A549 (cell line): Measurements from ENCODE around the gene SLC17A9. TPM values are rescaled to one million over a fixed set of nuclear protein-coding genes. Genes with fewer than 3 reads are reported as not detected.

Experiments used
- ATAC-seq, 2 experiments: fragments of 200-7000 bp in 1 of 2; fragments of >200 bp in 1 of 2; cut with Nextera tagmentation in 1 of 2; cut with Tn5 transposase in 1 of 2; 3 replicates each; pipeline versions ENCODE4 v1.8.0 to v1.9.1; 2018 to 2020; ENCODE audit warnings: mild to moderate bottlenecking in 1 of 2, moderate library complexity in 1 of 2
- CTCF ChIA-PET: fragments of 300-600 bp; sonication (Branson Sonifier 250); formaldehyde crosslinking; extraction: SDS; loops from one replicate; lab custom pipeline; 2021; ENCODE audit warnings: antibody characterized with exemption, inconsistent platforms; lab: Yijun Ruan, JAX
- POLR2A ChIA-PET: fragments of 350-600 bp; formaldehyde crosslinking; extraction: SDS; loops from one replicate; lab custom pipeline; 2021; ENCODE audit warnings: antibody characterized with exemption, inconsistent platforms; lab: Yijun Ruan, JAX
- DNase-seq, 2 experiments: peaks; one replicate each; pipeline versions ENCODE4 v3.0.0 to v3.0.0-alpha.2; 2011 to 2016; ENCODE audit warnings: low read depth in 1 of 2, low spot score in 1 of 2
- FAIRE-seq: peaks from 2 replicates; lab custom pipeline; 2011; peaks lifted over from hg19 to GRCh38; lab: Jason Lieb, UNC
- H3K27ac ChIP-seq, 2 experiments: fragments of >200 bp; sonication (Bioruptor Twin); formaldehyde crosslinking; 3 replicates each; pipeline ENCODE4 v1.5.1; 2016 to 2017
- H3K4me1 ChIP-seq: fragments of >200 bp; sonication (Bioruptor Twin); formaldehyde crosslinking; 3 replicates; pipeline ENCODE4 v1.6.1; 2016
- H3K4me2 ChIP-seq: fragments of >200 bp; sonication (Bioruptor Twin); formaldehyde crosslinking; 3 replicates; pipeline ENCODE4 v1.6.1; 2016
- H3K4me3 ChIP-seq: fragments of >200 bp; sonication (Bioruptor Twin); formaldehyde crosslinking; 3 replicates; pipeline ENCODE4 v1.5.1; 2016
- H3K9me3 ChIP-seq: fragments of >200 bp; sonication (Bioruptor Twin); formaldehyde crosslinking; 3 replicates; pipeline ENCODE4 v1.6.1; 2016
- ATOH8 ChIP-seq: fragments of 250-450 bp; sonication (Bioruptor Pico); IDR thresholded peaks from 2 replicates; pipeline ENCODE4 v1.5.0; 2020; ENCODE audit warnings: low read depth, mild to moderate bottlenecking, moderate library complexity
- EHMT2 ChIP-seq: fragments of 200-600 bp; sonication (generic); IDR thresholded peaks from 2 replicates; pipeline ENCODE4 v1.6.1; 2016; ENCODE audit warnings: antibody characterized with exemption, low read depth, mild to moderate bottlenecking, moderate library complexity
- ELK1 ChIP-seq: fragments of 150-350 bp; IDR thresholded peaks from 2 replicates; pipeline ENCODE4 v1.6.1; 2014; ENCODE audit warnings: low read depth, mild to moderate bottlenecking, low read length
- EP300 ChIP-seq, 2 experiments: fragments of >200 bp; sonication (Bioruptor Twin); formaldehyde crosslinking; IDR thresholded peaks; 2 replicates in 1 of 2; 3 replicates in 1 of 2; pipeline ENCODE4 v1.6.1; 2016 to 2017
- FOSB ChIP-seq: fragments of 250-450 bp; sonication (Bioruptor Pico); IDR thresholded peaks from 2 replicates; pipeline ENCODE4 v1.5.0; 2020; ENCODE audit warnings: mild to moderate bottlenecking, moderate library complexity
- FOXS1 ChIP-seq: fragments of 250-450 bp; sonication (Bioruptor Pico); IDR thresholded peaks from 2 replicates; pipeline ENCODE4 v1.5.0; 2020; ENCODE audit warnings: mild to moderate bottlenecking, moderate library complexity
- GATA3 ChIP-seq: IDR thresholded peaks from 2 replicates; pipeline ENCODE4 v1.6.1; 2012; ENCODE audit warnings: borderline replicate concordance
- HES2 ChIP-seq: fragments of >200 bp; sonication (Bioruptor Twin); formaldehyde crosslinking; IDR thresholded peaks from 2 replicates; pipeline ENCODE4 v1.6.1; 2016
- HMGXB4 ChIP-seq: fragments of 250-450 bp; sonication (Bioruptor Pico); IDR thresholded peaks from 2 replicates; pipeline ENCODE4 v1.5.0; 2021; ENCODE audit warnings: mild to moderate bottlenecking, moderate library complexity, borderline replicate concordance
- HOXA7 ChIP-seq: fragments of 250-450 bp; sonication (Bioruptor Pico); IDR thresholded peaks from 2 replicates; pipeline ENCODE4 v1.5.0; 2020; ENCODE audit warnings: mild to moderate bottlenecking, moderate library complexity
- HOXB5 ChIP-seq: fragments of 250-450 bp; sonication (Bioruptor Pico); IDR thresholded peaks from 2 replicates; pipeline ENCODE4 v1.5.0; 2020; ENCODE audit warnings: mild to moderate bottlenecking, moderate library complexity
- KDM1A ChIP-seq: fragments of 200-600 bp; sonication (generic); IDR thresholded peaks from 2 replicates; pipeline ENCODE4 v1.6.1; 2016; ENCODE audit warnings: low read depth, mild to moderate bottlenecking
- KDM5A ChIP-seq: fragments of 200-600 bp; sonication (generic); IDR thresholded peaks from 2 replicates; pipeline ENCODE4 v1.6.1; 2016; ENCODE audit warnings: antibody characterized with exemption, mild to moderate bottlenecking
- MAX ChIP-seq: IDR thresholded peaks from 2 replicates; pipeline ENCODE4 v1.6.1; 2012
- MAZ ChIP-seq: fragments of 150-350 bp; IDR thresholded peaks from 2 replicates; pipeline ENCODE4 v1.6.1; 2014; ENCODE audit warnings: antibody characterized with exemption, low read depth, low read length, borderline replicate concordance
- MYC ChIP-seq: IDR thresholded peaks from 2 replicates; pipeline ENCODE4 v1.6.1; 2012; ENCODE audit warnings: mild to moderate bottlenecking, inconsistent platforms, low read length, improper control_type of control experiment, borderline replicate concordance
- NFE2L2 ChIP-seq: fragments of 150-350 bp; conservative IDR thresholded peaks from 2 replicates; pipeline ENCODE4 v1.6.1; 2014; ENCODE audit warnings: low read length
- NR3C1 ChIP-seq: fragments of >200 bp; sonication (Bioruptor Twin); formaldehyde crosslinking; IDR thresholded peaks from 3 replicates; pipeline ENCODE4 v1.6.1; 2017
- RCOR1 ChIP-seq: fragments of 150-350 bp; IDR thresholded peaks from 2 replicates; pipeline ENCODE4 v1.6.1; 2014; ENCODE audit warnings: antibody characterized with exemption, low read length, low read depth
- RFX5 ChIP-seq: fragments of 450-650 bp; IDR thresholded peaks from 2 replicates; pipeline ENCODE4 v1.7.1; 2014; ENCODE audit warnings: antibody characterized with exemption, mild to moderate bottlenecking, moderate library complexity
- SMC3 ChIP-seq: fragments of >200 bp; sonication (Bioruptor Twin); formaldehyde crosslinking; IDR thresholded peaks from 3 replicates; pipeline ENCODE4 v1.6.1; 2018; ENCODE audit warnings: inconsistent platforms
- TFCP2L1 ChIP-seq: fragments of 250-450 bp; sonication (Bioruptor Pico); IDR thresholded peaks from 2 replicates; pipeline ENCODE4 v1.5.0; 2021; ENCODE audit warnings: mild to moderate bottlenecking
- TP53 ChIP-seq: fragments of 250-450 bp; sonication (Bioruptor Pico); IDR thresholded peaks from 2 replicates; pipeline ENCODE4 v1.5.0; 2021; ENCODE audit warnings: mild to moderate bottlenecking, moderate library complexity
- USF2 ChIP-seq: fragments of 450-650 bp; IDR thresholded peaks from 2 replicates; pipeline ENCODE4 v1.6.1; 2014; ENCODE audit warnings: antibody characterized with exemption
- ZC3H11A ChIP-seq: fragments of 450-650 bp; IDR thresholded peaks from 2 replicates; pipeline ENCODE4 v1.6.1; 2014; ENCODE audit warnings: antibody characterized with exemption, mild to moderate bottlenecking
- WGBS: methylation state at CpG from one replicate; pipeline ENCODE4 v1.1.6; 2017; ENCODE audit errors: missing lambda C conversion rate; 5-methylcytosine and 5-hydroxymethylcytosine counted together
- polyA plus RNA-seq, 4 experiments: library from polyadenylated mRNA; depleted of rRNA in 3 of 4; stranded (reverse); fragments of >200 nt; fragmentation: RNase III in 1 of 4; extraction: RNeasy Plus Mini Kit Qiagen cat#74134 plus additional on column Dnase treatment in 1 of 4; gene quantifications; 2 replicates in 3 of 4; 3 replicates in 1 of 4; pipeline ENCODE4 v1.2.3, GENCODE V29; 2011 to 2017

SLC17A9 gene
- polyA plus RNA-seq, 2 of the 4 experiments (the other 2 are of a cell fraction): 0.05 TPM; not detected in 1

- no peak overlapping the region for H3K27ac ChIP-seq
- 97% methylated on average over 11 of the region's 14 CpGs for WGBS
- H3K4me3 ChIP-seq: no peak overlapping the region
- no peak overlapping the region for H3K4me2 ChIP-seq
- no peak for ATAC-seq
- H3K4me1 ChIP-seq: peaks cover 10% of the 10 kb centered on the region; the same call in 2 of the 3 replicates
- POLR2A ChIA-PET: no interaction called here
- TF ChIP-seq ZC3H11A (no peak), MAZ (no peak), RFX5 (no peak), EHMT2 (no peak), HMGXB4 (CRISPR knock-in tag) (no peak), KDM1A (no peak), KDM5A (no peak), HOXA7 (CRISPR knock-in tag) (no peak), HOXB5 (no peak), NR3C1 (no peak), USF2 (no peak)
- TF ChIP-seq, all 56 proteins: peak for 0
- CTCF ChIA-PET: interaction anchor here (0.6 to 1.7 kb wide), 4 partner anchors 10 to 135 kb away, joined by 4 read pairs; no protein-coding TSS in a partner anchor
- DNase-seq: no peak
- no peak for FAIRE-seq
- H3K9me3 ChIP-seq: no peaks in the 10 kb centered on the region
Observed at GRCh38 chr20:62943396-62943795, 9.1 kb upstream of the SLC17A9 start.

GRCh38 chr20:62944184-62944583, 8.3 kb upstream of the SLC17A9 start:
- POLR2A ChIA-PET: no interaction called here
- no peak overlapping the region for H3K4me3 ChIP-seq
- H3K27ac ChIP-seq: no peak overlapping the region
- H3K4me1 ChIP-seq: peaks cover 7% of the 10 kb centered on the region; the same call in 2 of the 3 replicates
- no peak overlapping the region for H3K4me2 ChIP-seq
- H3K9me3 ChIP-seq: peaks cover 5% of the 10 kb centered on the region; the same call in 2 of the 3 replicates
- 98% methylated on average over 8 of the region's 8 CpGs for WGBS
- ATAC-seq (no peak), FAIRE-seq (no peak), DNase-seq (no peak)
- TF ChIP-seq MYC: no peak
- no peak for TF ChIP-seq USF2
- no peak for TF ChIP-seq GATA3
- TF ChIP-seq HES2: no peak
- no peak for TF ChIP-seq MAZ
- no peak for TF ChIP-seq EP300 (IDR thresholded peaks at IDR 0.05)
- TF ChIP-seq NFE2L2: no peak
- no peak for TF ChIP-seq HOXA7 (CRISPR knock-in tag)
- TF ChIP-seq HMGXB4 (CRISPR knock-in tag): no peak
- TF ChIP-seq ATOH8: no peak
- TF ChIP-seq FOXS1: no peak
- TF ChIP-seq ZC3H11A: no peak
- no peak for TF ChIP-seq RFX5
- no peak for TF ChIP-seq MAX
- TF ChIP-seq FOSB (CRISPR knock-in tag): no peak
- no peak for TF ChIP-seq TP53 (CRISPR knock-in tag)
- no peak for TF ChIP-seq TFCP2L1 (CRISPR knock-in tag)
- no peak for TF ChIP-seq RCOR1
- no peak for TF ChIP-seq ELK1
- TF ChIP-seq SMC3: no peak
- CTCF ChIA-PET: interaction anchor here (0.8 to 1.7 kb wide), 4 partner anchors 29 to 122 kb away, joined by 3 to 5 read pairs (median 4); no protein-coding TSS in a partner anchor
